Measurements from ENCODE around the gene PKD1L1. TPM values are rescaled to one million over a fixed set of nuclear protein-coding genes. Genes with fewer than 3 reads are reported as not detected.

PKD1L1 gene
- total RNA-seq, 1 experiment from 2014 or later, result 0.17 TPM

DNA sequence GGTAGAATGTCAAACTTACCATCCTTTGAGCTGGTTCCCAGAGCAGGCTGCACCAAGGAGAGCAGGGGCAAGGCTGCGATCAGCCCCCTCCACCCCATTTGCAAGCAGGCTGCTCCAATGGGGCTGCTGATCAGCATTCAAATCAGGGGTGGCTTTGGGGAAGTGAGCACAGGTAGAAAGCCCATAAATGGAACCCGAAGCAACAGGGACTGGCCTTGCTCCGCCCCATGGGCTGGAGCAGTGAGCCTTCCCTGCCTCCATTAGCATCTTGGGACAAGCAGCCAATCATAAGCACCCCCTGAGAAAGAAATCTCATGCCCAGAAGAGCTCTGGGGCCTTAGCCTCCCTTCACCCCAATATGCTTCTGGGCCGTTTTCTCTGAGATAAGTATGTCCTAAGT, 4.0 kb upstream of the PKD1L1 start:
- Histone ChIP-seq H3K56ac (ENCODE audit: insufficient read length, low read depth, low read length) (no peak overlapping the region), H2AFZ (ENCODE audit: low read length) (no peak overlapping the region), H2BK12ac (ENCODE audit: insufficient read length, low read depth, low read length) (no peak overlapping the region), H4K8ac (replicated peaks; ENCODE audit: insufficient read length, low read depth, low read length) (no peak overlapping the region), H3K23me2 (ENCODE audit: insufficient read length, low read depth, low read length, poor library complexity, severe bottlenecking) (no peaks in the 10 kb centered on the region), H3K9ac (ENCODE audit: extremely low read depth, insufficient read length, low read length) (no peak overlapping the region), H2BK120ac (ENCODE audit: low read depth, low read length, poor library complexity, severe bottlenecking) (no peak overlapping the region), H2AK5ac (ENCODE audit: insufficient read length, low read length) (no peak overlapping the region), H3K9me3 (ENCODE audit: control insufficient read depth, low read depth, low read length) (no peaks in the 10 kb centered on the region), H3K23ac (ENCODE audit: insufficient read length, low read depth, low read length) (no peak overlapping the region), H3K4me2 (ENCODE audit: insufficient read depth, insufficient read length, low read length) (no peak overlapping the region), H3K27me3 (ENCODE audit: insufficient read depth, low read length) (no peaks in the 10 kb centered on the region), H3K14ac (ENCODE audit: insufficient read depth, low read length) (no peak overlapping the region), H2BK20ac (ENCODE audit: low read depth, low read length, poor library complexity, severe bottlenecking) (no peak overlapping the region), H4K5ac (ENCODE audit: insufficient read length, low read depth, low read length) (no peak overlapping the region), H3K79me1 (ENCODE audit: insufficient read depth, low read depth, low read length, poor library complexity, severe bottlenecking) (no peaks in the 10 kb centered on the region), H3K4ac (ENCODE audit: low read depth, low read length) (no peak overlapping the region), H2BK15ac (ENCODE audit: low read depth, low read length) (no peak overlapping the region), H2BK5ac (ENCODE audit: insufficient read length, low read length) (no peak overlapping the region), H3K18ac (ENCODE audit: insufficient read length, low read depth, low read length) (no peak overlapping the region), H3K79me2 (ENCODE audit: insufficient read depth, low read length) (no peaks in the 10 kb centered on the region), H3T11ph (ENCODE audit: low read length) (no peak overlapping the region), H4K91ac (ENCODE audit: insufficient read length, low read depth, low read length) (no peak overlapping the region), H4K20me1 (ENCODE audit: control insufficient read depth, insufficient read depth, insufficient read length) (no peaks in the 10 kb centered on the region), H3K27ac (ENCODE audit: insufficient read length, low read depth, low read length) (no peak overlapping the region), H3K4me1 (ENCODE audit: insufficient read depth, low read length) (peaks cover 3% of the 10 kb centered on the region; the same call in 1 of the 2 replicates)
- Mint-ChIP-seq H3K9me3 (no peaks in the 10 kb centered on the region), H3K36me3 (ENCODE audit: insufficient read depth in 1 of 3, low read depth in 3 of 3) (peaks cover 4 to 24% (median 18%) of the 10 kb centered on the region in 3 experiments; a peak in 5 of 7 replicates), H3K27me3 (ENCODE audit: low read depth) (no peaks in the 10 kb centered on the region), H3K27ac (no peak overlapping the region; a peak in 1 of 7 replicates), H3K4me1 (peaks cover 34 to 36% of the 10 kb centered on the region in 2 experiments), H3K4me3 (no peak overlapping the region)
- TF ChIP-seq, protein P1, sequence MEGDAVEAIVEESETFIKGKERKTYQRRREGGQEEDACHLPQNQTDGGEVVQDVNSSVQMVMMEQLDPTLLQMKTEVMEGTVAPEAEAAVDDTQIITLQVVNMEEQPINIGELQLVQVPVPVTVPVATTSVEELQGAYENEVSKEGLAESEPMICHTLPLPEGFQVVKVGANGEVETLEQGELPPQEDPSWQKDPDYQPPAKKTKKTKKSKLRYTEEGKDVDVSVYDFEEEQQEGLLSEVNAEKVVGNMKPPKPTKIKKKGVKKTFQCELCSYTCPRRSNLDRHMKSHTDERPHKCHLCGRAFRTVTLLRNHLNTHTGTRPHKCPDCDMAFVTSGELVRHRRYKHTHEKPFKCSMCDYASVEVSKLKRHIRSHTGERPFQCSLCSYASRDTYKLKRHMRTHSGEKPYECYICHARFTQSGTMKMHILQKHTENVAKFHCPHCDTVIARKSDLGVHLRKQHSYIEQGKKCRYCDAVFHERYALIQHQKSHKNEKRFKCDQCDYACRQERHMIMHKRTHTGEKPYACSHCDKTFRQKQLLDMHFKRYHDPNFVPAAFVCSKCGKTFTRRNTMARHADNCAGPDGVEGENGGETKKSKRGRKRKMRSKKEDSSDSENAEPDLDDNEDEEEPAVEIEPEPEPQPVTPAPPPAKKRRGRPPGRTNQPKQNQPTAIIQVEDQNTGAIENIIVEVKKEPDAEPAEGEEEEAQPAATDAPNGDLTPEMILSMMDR (conservative IDR thresholded peaks at IDR 0.05), result no peak
- WGBS (ENCODE audit: extremely low coverage, insufficient read length, low lambda C conversion rate), result no CpG with 5 or more reads among the region's 4 CpGs
- no peak for DNase-seq
